ENCODE measurements around the gene SLC66A2.

SLC66A2 gene

GRCh38 chr18:79903787-79904356 is 47.6 kb downstream of the SLC66A2 start:
- no peak overlapping the region for H3K4me3 ChIP-seq (ENCODE audit: low read depth, low read length, poor library complexity, severe bottlenecking)
- H3F3A ChIP-seq (ENCODE audit: insufficient read depth, low read length) = no peaks in the 10 kb centered on the region
- no peaks in the 10 kb centered on the region for H3K9me2 ChIP-seq (ENCODE audit: low read depth, low read length)
- peaks cover 8% of the 10 kb centered on the region; the same call in 1 of the 2 replicates for H3K36me3 ChIP-seq (ENCODE audit: insufficient read depth, low read length)
- H3K79me2 ChIP-seq (ENCODE audit: insufficient read depth, low read length) = no peaks in the 10 kb centered on the region
- H2AFZ ChIP-seq (ENCODE audit: low read length) = no peak overlapping the region
- H3K4me1 ChIP-seq (ENCODE audit: insufficient read depth, low read length, severe bottlenecking) = no peaks in the 10 kb centered on the region
- no peak overlapping the region for H3K27ac ChIP-seq (ENCODE audit: low read depth, low read length, poor library complexity, severe bottlenecking)
- no peak overlapping the region for H3K4me2 ChIP-seq (ENCODE audit: low read length)
- no peaks in the 10 kb centered on the region for H4K20me1 ChIP-seq (ENCODE audit: insufficient read depth, low read length)
- H3K9ac ChIP-seq (ENCODE audit: low read length) = no peak overlapping the region
- no peaks in the 10 kb centered on the region for H3K9me3 ChIP-seq (ENCODE audit: low read length)
- TF ChIP-seq EZH2 (IDR thresholded peaks at IDR 0.05; ENCODE audit: borderline replicate concordance, low read length) (no peak), CTCF (IDR thresholded peaks at IDR 0.05; ENCODE audit: low read length) (no peak)
- no peaks in the 10 kb centered on the region for H3K27me3 ChIP-seq (ENCODE audit: insufficient read depth, low read length)

- Histone ChIP-seq H3K27me3 (ENCODE audit: insufficient read depth, low read length) (no peaks in the 10 kb centered on the region), H3K9me3 (ENCODE audit: low read length) (no peaks in the 10 kb centered on the region), H3K9ac (ENCODE audit: low read length) (no peak overlapping the region), H3F3A (ENCODE audit: insufficient read depth, low read length) (no peaks in the 10 kb centered on the region), H3K27ac (ENCODE audit: low read depth, low read length, poor library complexity, severe bottlenecking) (no peak overlapping the region), H3K4me2 (ENCODE audit: low read length) (no peak overlapping the region), H3K36me3 (ENCODE audit: insufficient read depth, low read length) (peaks cover 8% of the 10 kb centered on the region; the same call in 1 of the 2 replicates), H2AFZ (ENCODE audit: low read length) (no peak overlapping the region), H4K20me1 (ENCODE audit: insufficient read depth, low read length) (no peaks in the 10 kb centered on the region), H3K4me1 (ENCODE audit: insufficient read depth, low read length, severe bottlenecking) (no peaks in the 10 kb centered on the region), H3K9me2 (ENCODE audit: low read depth, low read length) (no peaks in the 10 kb centered on the region), H3K4me3 (ENCODE audit: low read depth, low read length, poor library complexity, severe bottlenecking) (no peak overlapping the region), H3K79me2 (ENCODE audit: insufficient read depth, low read length) (no peaks in the 10 kb centered on the region)
- TF ChIP-seq EZH2 (IDR thresholded peaks at IDR 0.05; ENCODE audit: borderline replicate concordance, low read length) = no peak
- TF ChIP-seq CTCF (IDR thresholded peaks at IDR 0.05; ENCODE audit: low read length) = no peak
Measured at GRCh38 chr18:79903071-79903635, 48.3 kb downstream of the SLC66A2 start.

DNA sequence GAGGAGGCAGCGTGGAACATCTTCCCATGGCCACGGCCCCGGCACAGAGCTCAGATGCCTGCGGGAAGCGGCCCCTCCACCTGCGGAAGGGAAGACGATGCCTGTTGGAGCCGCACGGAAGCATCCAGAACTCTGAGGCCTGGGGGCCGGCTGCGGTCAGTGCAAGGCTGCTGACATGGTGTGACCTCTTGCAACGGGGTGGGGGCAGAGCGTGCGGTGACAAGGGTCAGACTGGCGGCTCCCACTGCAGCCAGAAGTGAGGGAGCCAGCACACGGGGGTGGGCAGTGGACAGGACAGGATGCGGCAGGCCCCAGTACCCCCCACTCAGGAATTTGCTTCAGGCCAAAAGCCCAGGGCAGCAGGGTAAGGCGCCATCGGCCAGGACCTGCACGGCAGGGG is 48.8 kb downstream of the SLC66A2 start:
- Histone ChIP-seq H3K79me2 (ENCODE audit: insufficient read depth, low read length) (no peaks in the 10 kb centered on the region), H3K36me3 (ENCODE audit: insufficient read depth, low read length) (peaks cover 8% of the 10 kb centered on the region; the same call in 1 of the 2 replicates), H3K27me3 (ENCODE audit: insufficient read depth, low read length) (no peaks in the 10 kb centered on the region), H3K4me3 (ENCODE audit: low read depth, low read length, poor library complexity, severe bottlenecking) (no peak overlapping the region), H3K9me2 (ENCODE audit: low read depth, low read length) (no peaks in the 10 kb centered on the region), H2AFZ (ENCODE audit: low read length) (no peak overlapping the region), H3K9me3 (ENCODE audit: low read length) (peaks cover 2% of the 10 kb centered on the region; the same call in 1 of the 2 replicates), H3K4me1 (ENCODE audit: insufficient read depth, low read length, severe bottlenecking) (no peaks in the 10 kb centered on the region), H3K9ac (ENCODE audit: low read length) (no peak overlapping the region), H3F3A (ENCODE audit: insufficient read depth, low read length) (no peaks in the 10 kb centered on the region), H3K27ac (ENCODE audit: low read depth, low read length, poor library complexity, severe bottlenecking) (no peak overlapping the region), H3K4me2 (ENCODE audit: low read length) (no peak overlapping the region), H4K20me1 (ENCODE audit: insufficient read depth, low read length) (no peaks in the 10 kb centered on the region)
- TF ChIP-seq CTCF (IDR thresholded peaks at IDR 0.05; ENCODE audit: low read length) = no peak
- no peak for TF ChIP-seq EZH2 (IDR thresholded peaks at IDR 0.05; ENCODE audit: borderline replicate concordance, low read length)
